Loucy (cell line): ENCODE data around the gene MEGF8.
A peak's percentile ranks its signal among the peaks of the same experiment; 100 is the strongest.

Experiments
- H2AFZ ChIP-seq: fragments of 200-600 bp; sonication (generic); 2 replicates; pipeline ENCODE4 v1.6.0; 2016; ENCODE audit warnings: antibody characterized with exemption, mild to moderate bottlenecking, low read length, moderate library complexity
- H3F3A ChIP-seq: fragments of 200-600 bp; 2 replicates; pipeline ENCODE4 v1.6.0; 2016; ENCODE audit warnings: antibody characterized with exemption, low read depth, mild to moderate bottlenecking
- H3K27me3 ChIP-seq: fragments of 200-600 bp; sonication (generic); 2 replicates; pipeline ENCODE4 v1.6.1; 2014; ENCODE audit warnings: low read length, mild to moderate bottlenecking; ENCODE audit not compliant: insufficient read depth, poor library complexity, severe bottlenecking
- H3K36me3 ChIP-seq: fragments of 200-600 bp; sonication (generic); 2 replicates; pipeline ENCODE4 v1.6.1; 2016; ENCODE audit warnings: low read length; ENCODE audit not compliant: insufficient read depth
- H3K4me1 ChIP-seq: fragments of 200-600 bp; sonication (generic); 2 replicates; pipeline ENCODE4 v1.5.1; 2014; ENCODE audit warnings: low read length, mild to moderate bottlenecking; ENCODE audit not compliant: insufficient read depth, poor library complexity, severe bottlenecking
- H3K4me2 ChIP-seq: fragments of 200-600 bp; sonication (generic); 2 replicates; pipeline ENCODE4 v1.6.0; 2014; ENCODE audit warnings: antibody characterized with exemption, low read length, low read depth, mild to moderate bottlenecking; ENCODE audit not compliant: poor library complexity, severe bottlenecking
- H3K4me3 ChIP-seq: fragments of 200-600 bp; sonication (generic); 2 replicates; pipeline ENCODE4 v1.5.1; 2014; ENCODE audit warnings: low read length, mild to moderate bottlenecking, mixed read lengths; ENCODE audit not compliant: poor library complexity, severe bottlenecking
- H3K79me2 ChIP-seq: fragments of 200-600 bp; sonication (generic); 2 replicates; pipeline ENCODE4 v1.6.1; 2014; ENCODE audit warnings: low read length; ENCODE audit not compliant: insufficient read depth
- H3K9ac ChIP-seq: fragments of 200-600 bp; sonication (generic); 2 replicates; pipeline ENCODE4 v1.6.0; 2014; ENCODE audit warnings: mild to moderate bottlenecking, low read depth, low read length, moderate library complexity; ENCODE audit not compliant: poor library complexity, severe bottlenecking
- H3K9me2 ChIP-seq: fragments of 200-600 bp; sonication (generic); replicated peaks from 2 replicates; pipeline ENCODE4 v1.6.1; 2016; ENCODE audit warnings: low read depth, low read length, mixed read lengths
- H3K9me3 ChIP-seq: fragments of 200-600 bp; sonication (generic); 2 replicates; pipeline ENCODE4 v1.6.1; 2014; ENCODE audit warnings: mild to moderate bottlenecking, antibody characterized with exemption, low read length, low read depth; ENCODE audit not compliant: insufficient read depth
- H4K20me1 ChIP-seq: fragments of 200-600 bp; sonication (generic); 2 replicates; pipeline ENCODE4 v1.6.0; 2014; ENCODE audit warnings: antibody characterized with exemption, low read length, mild to moderate bottlenecking; ENCODE audit not compliant: insufficient read depth, poor library complexity, severe bottlenecking
- CTCF ChIP-seq: fragments of 200-600 bp; sonication (generic); conservative IDR thresholded peaks from 2 replicates; pipeline ENCODE4 v1.5.1; 2014; ENCODE audit warnings: mild to moderate bottlenecking, antibody characterized with exemption, low read length
- EZH2phosphoT487 ChIP-seq: fragments of 200-600 bp; IDR thresholded peaks from 2 replicates; pipeline ENCODE4 v1.6.1; 2018; ENCODE audit warnings: antibody characterized with exemption, mild to moderate bottlenecking, moderate library complexity, borderline replicate concordance

MEGF8 gene

GRCh38 chr19:42323852-42324654 lies 1.4 kb upstream of the MEGF8 start:
- Histone ChIP-seq H3K36me3 (no peaks in the 10 kb centered on the region), H3K9ac (no peak overlapping the region), H3K27me3 (no peaks in the 10 kb centered on the region), H3K4me3 (no peak overlapping the region), H2AFZ (no peak overlapping the region), H3K9me3 (no peaks in the 10 kb centered on the region), H3K79me2 (peaks cover 34% of the 10 kb centered on the region), H3F3A (no peaks in the 10 kb centered on the region), H3K4me1 (peaks cover 27% of the 10 kb centered on the region), H4K20me1 (peaks cover 17% of the 10 kb centered on the region), H3K4me2 (no peak overlapping the region), H3K9me2 (no peaks in the 10 kb centered on the region)
- no peak for TF ChIP-seq CTCF
- TF ChIP-seq EZH2phosphoT487 = no peak

- Histone ChIP-seq H3K4me2 (no peak overlapping the region), H3K9ac (peak overlapping the region; percentile 6), H3K27me3 (no peaks in the 10 kb centered on the region)
Observed at GRCh38 chr19:42324655-42325307, 654 bp upstream of the MEGF8 start.

More at GRCh38 chr19:42324655-42325307, 654 bp upstream of the MEGF8 start:
- Histone ChIP-seq H3F3A (no peaks in the 10 kb centered on the region), H3K9me2 (no peaks in the 10 kb centered on the region), H4K20me1 (peaks cover 17% of the 10 kb centered on the region), H3K9me3 (no peaks in the 10 kb centered on the region), H3K36me3 (no peaks in the 10 kb centered on the region), H3K79me2 (peaks cover 34% of the 10 kb centered on the region), H3K4me1 (peaks cover 27% of the 10 kb centered on the region), H2AFZ (peak overlapping the region; percentile 89), H3K4me3 (no peak overlapping the region)
- peak; percentile 89 for TF ChIP-seq CTCF
- no peak for TF ChIP-seq EZH2phosphoT487
